NCI-H446 (cell line): ENCODE data around the gene MST1.
"Not testable (repeated sequence)": the region's sequence is repeated elsewhere in the genome, so short reads cannot be mapped to it uniquely, and the experiment has no call there.

Source experiments
- DNase-seq, 2 experiments: peaks; one replicate each; lab custom pipeline; 2025; lab: John Stamatoyannopoulos, UW

Gene MST1

GRCh38 chr3:49700453-49701128 is 11.3 kb upstream of the MST1 start:
- no peak for DNase-seq

GRCh38 chr3:49700014-49700413 is 10.7 kb upstream of the MST1 start:
- DNase-seq = no peak

DNA sequence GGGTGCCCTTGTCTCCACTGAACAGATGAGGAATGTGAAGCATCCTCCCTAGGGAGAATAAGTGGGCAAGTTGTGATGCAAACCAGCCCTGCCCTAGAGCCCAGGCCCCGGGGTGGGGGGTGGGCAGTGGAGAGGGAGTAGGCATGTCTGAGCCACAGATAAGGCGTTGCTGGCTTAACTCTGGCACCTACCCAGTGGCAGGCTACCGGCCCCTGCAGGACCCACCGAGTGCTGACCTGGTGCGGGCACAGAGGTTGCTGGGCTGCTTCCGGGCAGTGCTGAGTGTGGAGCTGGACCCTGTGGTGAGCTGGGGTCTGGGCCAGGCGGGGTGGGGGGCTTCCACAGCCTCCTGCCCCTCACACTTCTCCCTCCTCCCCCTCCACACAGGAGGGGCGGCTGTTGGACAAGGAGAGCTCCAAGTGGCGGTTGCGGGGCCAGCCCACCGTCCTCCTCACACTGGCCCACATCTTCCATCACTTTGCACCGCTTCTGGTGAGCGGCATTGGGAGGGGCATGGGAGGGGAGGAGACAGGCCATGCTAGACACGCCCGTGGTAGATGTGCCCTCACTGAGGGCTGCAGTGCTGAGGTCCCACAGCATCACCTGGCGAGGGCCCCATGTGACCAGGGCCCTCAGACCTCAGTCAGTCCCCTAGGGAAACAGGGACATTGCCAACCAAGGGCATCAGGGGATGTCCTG is 10.2 kb upstream of the MST1 start:
- DNase-seq = no peak

- not testable (repeated sequence) for DNase-seq
Observed at GRCh38 chr3:49695350-49696015, 6.2 kb upstream of the MST1 start.

DNA sequence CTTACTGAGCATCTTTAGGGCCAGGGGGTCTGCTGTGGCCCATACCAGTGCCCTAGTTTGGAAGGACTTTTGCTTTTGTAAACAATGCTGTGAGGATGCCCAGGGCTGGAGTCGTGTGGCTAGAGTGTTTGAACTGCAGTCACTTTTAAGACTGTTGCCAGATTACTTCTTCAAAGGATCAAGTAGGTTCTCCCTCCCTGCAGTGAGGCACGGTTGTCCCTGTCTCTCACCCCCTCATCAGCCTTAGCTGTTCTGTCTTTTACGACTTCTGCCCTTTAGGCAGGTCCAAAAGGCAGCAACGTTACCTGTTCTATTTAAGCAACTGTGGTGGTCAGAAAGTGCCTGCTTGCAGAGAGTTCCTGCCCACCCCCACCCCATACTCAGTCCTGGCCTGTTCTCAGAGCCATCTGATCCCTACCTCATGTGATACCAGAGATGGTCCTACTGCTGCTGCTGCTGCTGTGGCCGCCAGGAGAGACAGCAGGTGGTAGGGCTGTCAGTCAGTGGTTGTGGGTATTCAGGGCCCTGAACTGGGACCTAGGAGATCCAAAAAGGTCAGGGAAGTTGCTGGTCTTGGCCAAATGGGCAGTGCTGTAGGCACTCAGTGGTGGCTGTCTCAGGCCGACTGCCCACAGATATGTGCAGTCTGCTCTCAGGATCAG is 5.3 kb upstream of the MST1 start:
- not testable (repeated sequence) for DNase-seq

DNA sequence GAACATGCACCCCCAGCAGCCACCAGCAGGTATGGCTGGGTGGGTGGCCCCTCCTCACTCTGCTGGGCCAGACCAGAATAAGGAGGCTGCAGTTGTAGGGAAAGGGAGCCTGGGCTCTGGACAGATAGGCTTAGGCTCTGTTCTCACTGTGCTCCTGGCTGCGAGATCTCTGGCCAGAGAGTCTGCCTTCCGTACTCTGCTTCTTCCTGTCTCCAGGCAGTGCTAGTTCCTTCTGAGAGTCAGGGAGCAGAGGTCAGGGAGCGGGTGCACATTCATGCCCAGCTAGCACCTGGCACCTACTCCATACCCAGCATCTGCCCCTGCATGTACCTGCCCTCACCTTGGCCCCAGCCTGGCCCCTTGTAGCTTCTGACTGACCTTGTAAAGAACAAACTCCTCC is 2.2 kb upstream of the MST1 start:
- not testable (repeated sequence) for DNase-seq

DNA sequence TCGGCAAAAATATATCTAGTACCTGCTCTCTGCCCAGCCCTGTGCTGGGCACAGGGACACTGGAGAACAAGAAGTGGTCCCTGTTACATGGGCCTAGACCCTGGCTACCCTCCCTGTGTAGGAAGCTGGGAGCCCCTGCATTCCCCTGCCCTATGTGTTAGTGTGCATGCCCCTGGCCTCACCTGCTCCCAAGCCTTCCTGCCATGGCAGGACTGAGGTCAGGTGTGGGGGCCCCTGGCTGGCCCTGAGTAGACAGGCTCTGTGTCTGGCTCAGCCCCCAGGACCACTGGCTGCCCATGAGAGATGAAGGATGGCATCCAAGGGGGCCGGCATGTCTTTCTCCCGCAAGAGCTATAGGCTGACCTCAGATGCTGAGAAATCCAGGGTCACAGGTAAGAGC is 1.6 kb upstream of the MST1 start:
- not testable (repeated sequence) for DNase-seq

- DNase-seq = not testable (repeated sequence)
Observed at GRCh38 chr3:49689908-49690624, 792 bp upstream of the MST1 start.

- not testable (repeated sequence) for DNase-seq
Observed at GRCh38 chr3:49688338-49689045, 782 bp downstream of the MST1 start.

DNA sequence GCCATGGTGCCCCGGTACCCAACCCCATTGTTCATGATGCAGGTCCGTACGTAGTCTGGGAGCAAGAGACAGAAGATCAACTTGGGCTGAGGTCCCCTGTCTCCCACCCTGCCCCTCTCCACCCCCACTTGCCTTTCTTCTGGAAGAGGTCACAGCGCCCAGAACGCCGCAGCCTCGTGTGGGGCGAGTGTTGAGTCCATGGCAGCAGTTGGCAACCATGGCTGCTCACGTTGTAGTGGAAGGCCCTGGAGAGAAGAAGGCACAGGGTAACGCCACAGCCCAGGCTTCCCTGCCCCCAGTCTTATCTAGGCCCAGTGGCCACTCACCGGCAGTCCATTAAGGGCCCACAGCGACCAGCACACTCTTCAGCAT is 1.9 kb downstream of the MST1 start:
- not testable (repeated sequence) for DNase-seq

GRCh38 chr3:49686769-49687423 is 2.4 kb downstream of the MST1 start:
- DNase-seq = not testable (repeated sequence)

- DNase-seq = not testable (repeated sequence)
Observed at GRCh38 chr3:49686346-49686745, 2.9 kb downstream of the MST1 start.

- DNase-seq = not testable (repeated sequence)
Observed at GRCh38 chr3:49685846-49686245, 3.4 kb downstream of the MST1 start.

- not testable (repeated sequence) for DNase-seq
Observed at GRCh38 chr3:49685103-49685502, 4.2 kb downstream of the MST1 start.

DNA sequence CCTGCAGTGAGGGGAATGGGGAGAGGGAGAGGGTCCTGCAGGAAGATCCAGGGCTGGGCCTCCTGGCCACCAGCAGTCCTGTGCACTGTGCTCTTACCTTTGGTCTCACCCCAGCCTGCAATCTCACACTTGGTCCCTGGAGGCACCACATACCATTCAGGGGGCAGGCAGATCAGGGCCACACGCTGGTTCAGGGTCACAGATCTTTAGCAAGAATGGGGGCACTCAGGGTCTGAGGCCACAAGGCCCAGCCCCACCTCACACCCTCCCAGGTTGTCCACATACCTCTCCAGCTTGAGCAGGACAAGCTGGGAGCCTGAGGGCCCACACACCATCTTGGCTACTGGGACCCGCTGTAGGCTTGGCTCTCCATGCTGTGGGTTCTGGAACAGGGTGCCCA is 4.8 kb downstream of the MST1 start:
- DNase-seq = not testable (repeated sequence)

DNA sequence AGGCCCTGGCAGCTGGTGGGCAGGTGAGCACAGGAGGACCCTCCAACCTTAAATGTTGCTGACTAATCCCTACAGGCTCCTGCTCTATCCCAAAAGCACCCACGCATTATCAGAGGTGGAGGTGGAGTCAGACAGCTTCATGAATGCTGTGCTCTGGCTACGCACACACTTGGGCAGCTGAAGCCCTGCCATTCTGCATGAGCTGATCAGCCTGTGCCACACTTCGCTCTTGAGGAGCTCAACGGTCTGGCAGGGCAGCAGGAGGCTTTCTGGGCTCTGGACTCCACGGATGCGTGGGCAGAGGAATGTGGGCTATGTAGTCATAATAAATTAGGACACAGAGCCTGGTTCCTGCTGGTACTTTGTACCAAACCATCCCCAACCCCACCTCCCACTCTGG is 6.1 kb downstream of the MST1 start:
- no peak for DNase-seq

- DNase-seq = no peak
Observed at GRCh38 chr3:49681543-49681942, 7.7 kb downstream of the MST1 start.

GRCh38 chr3:49681232-49681522 is 8.1 kb downstream of the MST1 start:
- no peak for DNase-seq

DNA sequence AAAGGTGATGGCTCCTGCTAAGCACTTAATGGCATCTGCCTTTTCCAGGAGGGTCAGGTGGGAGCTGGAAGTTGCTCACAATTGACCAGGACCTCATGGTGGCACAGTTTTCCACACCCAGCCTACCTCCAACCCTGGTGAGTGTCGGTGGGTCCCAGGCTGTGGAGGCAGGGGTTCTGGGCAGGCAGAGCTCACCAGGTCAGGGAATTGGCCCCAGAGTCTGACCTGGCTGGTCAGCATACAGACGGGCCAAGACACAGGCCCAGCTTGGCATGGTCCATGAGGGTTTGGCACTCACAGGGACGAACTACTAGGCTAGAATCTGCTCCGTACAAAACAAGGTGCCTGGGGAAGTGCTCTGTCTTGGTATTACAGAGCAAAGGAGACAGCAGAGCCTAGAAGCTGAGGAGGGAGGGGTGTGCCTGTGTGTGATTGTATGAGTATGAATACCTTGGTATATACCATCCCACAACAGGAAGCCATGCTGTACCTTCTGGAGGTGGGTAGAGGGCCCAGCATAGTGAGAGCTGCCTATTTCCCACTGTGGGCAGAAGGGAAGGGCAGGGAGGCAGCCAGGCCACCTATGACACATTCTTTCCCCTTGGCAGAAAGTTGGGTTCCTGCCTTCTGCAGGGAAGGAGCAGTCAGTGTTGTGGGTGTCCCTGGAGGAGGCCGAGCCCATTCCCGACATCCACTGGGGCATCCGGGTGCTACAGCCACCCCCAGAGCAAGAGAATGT is 8.6 kb downstream of the MST1 start:
- no peak for DNase-seq

- no peak for DNase-seq
Observed at GRCh38 chr3:49675912-49676311, 13.4 kb downstream of the MST1 start.
